ENCODE results near the gene CARNS1. TPM values are rescaled to one million over a fixed set of nuclear protein-coding genes. Genes with fewer than 3 reads are reported as not detected.
A peak's percentile ranks its signal among the peaks of the same experiment; 100 is the strongest.

The CARNS1 gene
- total RNA-seq, 1 experiment from 2014 or later = not detected

GRCh38 chr11:67390947-67391303 lies 24.6 kb upstream of the CARNS1 start:
- peak overlapping the region; percentile 86 for H3K4me3 ChIP-seq (ENCODE audit: low read length)
- H3K27me3 ChIP-seq (ENCODE audit: low read length) = no peaks in the 10 kb centered on the region
- H2AFZ ChIP-seq (ENCODE audit: low read length) = no peak overlapping the region
- DNase-seq = no peak
- H3K27ac ChIP-seq (ENCODE audit: low read length) = no peak overlapping the region
- peaks cover 9% of the 10 kb centered on the region; the same call in 1 of the 2 replicates for H4K20me1 ChIP-seq (ENCODE audit: insufficient read depth, low read depth, low read length)
- no peaks in the 10 kb centered on the region for H3K9me2 ChIP-seq (replicated peaks; ENCODE audit: insufficient read depth, low read length)
- no peaks in the 10 kb centered on the region for H3K9me3 ChIP-seq (ENCODE audit: low read length)
- peaks cover 34% of the 10 kb centered on the region for H3K4me1 ChIP-seq (ENCODE audit: low read length)
- H3K9ac ChIP-seq (ENCODE audit: low read length) = peak overlapping the region; percentile 87
- H3K79me2 ChIP-seq (ENCODE audit: low read length) = peaks cover 13% of the 10 kb centered on the region
- H3K36me3 ChIP-seq (ENCODE audit: insufficient read depth, low read length) = peaks cover 8% of the 10 kb centered on the region; the same call in 1 of the 2 replicates
- peak overlapping the region; percentile 97 for H3K4me2 ChIP-seq (ENCODE audit: low read depth, low read length, poor library complexity, severe bottlenecking)

- Histone ChIP-seq H3K27me3 (ENCODE audit: low read length) (no peaks in the 10 kb centered on the region), H3K9me2 (replicated peaks; ENCODE audit: insufficient read depth, low read length) (no peaks in the 10 kb centered on the region), H3K4me3 (ENCODE audit: low read length) (peak within 1 kb of the TSS; percentile 86), H2AFZ (ENCODE audit: low read length) (peak within 1 kb of the TSS; percentile 64; the same call in 1 of the 2 replicates), H3K27ac (ENCODE audit: low read length) (peak within 1 kb of the TSS; percentile 54; the same call in 1 of the 2 replicates), H3K9ac (ENCODE audit: low read length) (peak within 1 kb of the TSS; percentile 92), H3K4me1 (ENCODE audit: low read length) (peaks cover 34% of the 10 kb centered on the region), H3K4me2 (ENCODE audit: low read depth, low read length, poor library complexity, severe bottlenecking) (peak within 1 kb of the TSS; percentile 97), H3K9me3 (ENCODE audit: low read length) (no peaks in the 10 kb centered on the region), H4K20me1 (ENCODE audit: insufficient read depth, low read depth, low read length) (peaks cover 9% of the 10 kb centered on the region; the same call in 1 of the 2 replicates), H3K36me3 (ENCODE audit: insufficient read depth, low read length) (peaks cover 11% of the 10 kb centered on the region; the same call in 1 of the 2 replicates), H3K79me2 (ENCODE audit: low read length) (peaks cover 13% of the 10 kb centered on the region)
- peak; percentile 97 for DNase-seq
Observed at GRCh38 chr11:67391304-67392182, 23.9 kb upstream of the CARNS1 start, which contains the start of gene RAD9A. Gene RAD9A, plus strand, starts transcription at chr11:67391986. Its CDS starts 59 bp downstream, at chr11:67392045.

GRCh38 chr11:67392183-67392715 lies 23.2 kb upstream of the CARNS1 start:
- Histone ChIP-seq H3K36me3 (ENCODE audit: insufficient read depth, low read length) (peaks cover 11% of the 10 kb centered on the region; the same call in 1 of the 2 replicates), H3K9me2 (replicated peaks; ENCODE audit: insufficient read depth, low read length) (no peaks in the 10 kb centered on the region), H3K27ac (ENCODE audit: low read length) (peak overlapping the region; percentile 50; the same call in 1 of the 2 replicates), H4K20me1 (ENCODE audit: insufficient read depth, low read depth, low read length) (peaks cover 9% of the 10 kb centered on the region; the same call in 1 of the 2 replicates), H3K9ac (ENCODE audit: low read length) (peak overlapping the region; percentile 92), H2AFZ (ENCODE audit: low read length) (0 out of 2 replicates have a peak overlapping the region, but pooled peaks have one; percentile 64), H3K79me2 (ENCODE audit: low read length) (peaks cover 13% of the 10 kb centered on the region), H3K27me3 (ENCODE audit: low read length) (no peaks in the 10 kb centered on the region), H3K9me3 (ENCODE audit: low read length) (no peaks in the 10 kb centered on the region), H3K4me1 (ENCODE audit: low read length) (peaks cover 30% of the 10 kb centered on the region), H3K4me3 (ENCODE audit: low read length) (peak overlapping the region; percentile 86), H3K4me2 (ENCODE audit: low read depth, low read length, poor library complexity, severe bottlenecking) (peak overlapping the region; percentile 97)
- no peak for DNase-seq

- H3K9me2 ChIP-seq (replicated peaks; ENCODE audit: insufficient read depth, low read length) = no peaks in the 10 kb centered on the region
- DNase-seq = no peak
- H4K20me1 ChIP-seq (ENCODE audit: insufficient read depth, low read depth, low read length) = peaks cover 9% of the 10 kb centered on the region; the same call in 1 of the 2 replicates
- peaks cover 16% of the 10 kb centered on the region for H3K79me2 ChIP-seq (ENCODE audit: low read length)
- no peaks in the 10 kb centered on the region for H3K27me3 ChIP-seq (ENCODE audit: low read length)
- H3K4me1 ChIP-seq (ENCODE audit: low read length) = peaks cover 30% of the 10 kb centered on the region
- H3K9me3 ChIP-seq (ENCODE audit: low read length) = no peaks in the 10 kb centered on the region
- peak overlapping the region; percentile 97 for H3K4me2 ChIP-seq (ENCODE audit: low read depth, low read length, poor library complexity, severe bottlenecking)
- H2AFZ ChIP-seq (ENCODE audit: low read length) = no peak overlapping the region
- H3K36me3 ChIP-seq (ENCODE audit: insufficient read depth, low read length) = peaks cover 16% of the 10 kb centered on the region; the same call in 1 of the 2 replicates
- peak overlapping the region; percentile 26; the same call in 1 of the 2 replicates for H3K9ac ChIP-seq (ENCODE audit: low read length)
- H3K4me3 ChIP-seq (ENCODE audit: low read length) = 0 out of 2 replicates have a peak overlapping the region, but pooled peaks have one; percentile 16
- H3K27ac ChIP-seq (ENCODE audit: low read length) = 0 out of 2 replicates have a peak overlapping the region, but pooled peaks have one; percentile 19
Observed at GRCh38 chr11:67393437-67393836, 22.0 kb upstream of the CARNS1 start.

- Histone ChIP-seq H3K4me3 (ENCODE audit: low read length) (no peak overlapping the region), H2AFZ (ENCODE audit: low read length) (no peak overlapping the region), H3K27me3 (ENCODE audit: low read length) (no peaks in the 10 kb centered on the region), H3K4me2 (ENCODE audit: low read depth, low read length, poor library complexity, severe bottlenecking) (peak overlapping the region; percentile 97), H3K27ac (ENCODE audit: low read length) (peak overlapping the region; percentile 19; the same call in 1 of the 2 replicates), H3K4me1 (ENCODE audit: low read length) (peaks cover 30% of the 10 kb centered on the region), H3K9ac (ENCODE audit: low read length) (peak overlapping the region; percentile 23; the same call in 1 of the 2 replicates), H3K36me3 (ENCODE audit: insufficient read depth, low read length) (peaks cover 21% of the 10 kb centered on the region; the same call in 1 of the 2 replicates), H3K9me3 (ENCODE audit: low read length) (no peaks in the 10 kb centered on the region), H3K9me2 (replicated peaks; ENCODE audit: insufficient read depth, low read length) (no peaks in the 10 kb centered on the region), H4K20me1 (ENCODE audit: insufficient read depth, low read depth, low read length) (peaks cover 9% of the 10 kb centered on the region; the same call in 1 of the 2 replicates), H3K79me2 (ENCODE audit: low read length) (peaks cover 17% of the 10 kb centered on the region)
- no peak for DNase-seq
Observed at GRCh38 chr11:67393990-67394389, 21.5 kb upstream of the CARNS1 start.

GRCh38 chr11:67395555-67396258 lies 19.8 kb upstream of the CARNS1 start:
- peaks cover 30% of the 10 kb centered on the region; the same call in 1 of the 2 replicates for H3K36me3 ChIP-seq (ENCODE audit: insufficient read depth, low read length)
- no peak overlapping the region for H2AFZ ChIP-seq (ENCODE audit: low read length)
- H3K4me3 ChIP-seq (ENCODE audit: low read length) = no peak overlapping the region
- H3K79me2 ChIP-seq (ENCODE audit: low read length) = peaks cover 32% of the 10 kb centered on the region
- H3K9ac ChIP-seq (ENCODE audit: low read length) = no peak overlapping the region
- H3K9me3 ChIP-seq (ENCODE audit: low read length) = no peaks in the 10 kb centered on the region
- H3K4me1 ChIP-seq (ENCODE audit: low read length) = peaks cover 41% of the 10 kb centered on the region
- no peaks in the 10 kb centered on the region for H3K9me2 ChIP-seq (replicated peaks; ENCODE audit: insufficient read depth, low read length)
- no peak overlapping the region for H3K27ac ChIP-seq (ENCODE audit: low read length)
- no peak overlapping the region for H3K4me2 ChIP-seq (ENCODE audit: low read depth, low read length, poor library complexity, severe bottlenecking)
- no peak for DNase-seq
- H3K27me3 ChIP-seq (ENCODE audit: low read length) = no peaks in the 10 kb centered on the region
- H4K20me1 ChIP-seq (ENCODE audit: insufficient read depth, low read depth, low read length) = peaks cover 13% of the 10 kb centered on the region; the same call in 1 of the 2 replicates

- Histone ChIP-seq H3K36me3 (ENCODE audit: insufficient read depth, low read length) (peaks cover 30% of the 10 kb centered on the region; the same call in 1 of the 2 replicates), H3K9ac (ENCODE audit: low read length) (no peak overlapping the region), H3K27ac (ENCODE audit: low read length) (peak overlapping the region; percentile 10; the same call in 1 of the 2 replicates)
Observed at GRCh38 chr11:67396259-67396581, 19.3 kb upstream of the CARNS1 start.

More at GRCh38 chr11:67396259-67396581, 19.3 kb upstream of the CARNS1 start:
- no peak for DNase-seq
- no peak overlapping the region for H2AFZ ChIP-seq (ENCODE audit: low read length)
- no peaks in the 10 kb centered on the region for H3K27me3 ChIP-seq (ENCODE audit: low read length)
- H4K20me1 ChIP-seq (ENCODE audit: insufficient read depth, low read depth, low read length) = peaks cover 18% of the 10 kb centered on the region; the same call in 1 of the 2 replicates
- peaks cover 38% of the 10 kb centered on the region for H3K4me1 ChIP-seq (ENCODE audit: low read length)
- no peak overlapping the region for H3K4me2 ChIP-seq (ENCODE audit: low read depth, low read length, poor library complexity, severe bottlenecking)
- H3K9me2 ChIP-seq (replicated peaks; ENCODE audit: insufficient read depth, low read length) = no peaks in the 10 kb centered on the region
- peaks cover 36% of the 10 kb centered on the region for H3K79me2 ChIP-seq (ENCODE audit: low read length)
- no peak overlapping the region for H3K4me3 ChIP-seq (ENCODE audit: low read length)
- H3K9me3 ChIP-seq (ENCODE audit: low read length) = no peaks in the 10 kb centered on the region
